Umbilical cord (tissue), 2 donors: ENCODE results near the gene ROR1. TPM values are rescaled to one million over a fixed set of nuclear protein-coding genes. Genes with fewer than 3 reads are reported as not detected.
"Not testable (repeated sequence)": the region's sequence is repeated elsewhere in the genome, so short reads cannot be mapped to it uniquely, and the experiment has no call there.

Experiments used
- DNase-seq: peaks from one replicate; pipeline ENCODE4 v3.0.0-alpha.2; 2015; ENCODE audit warnings: low spot score
- total RNA-seq: library from RNA; depleted of rRNA; stranded (reverse); fragments of >200 nt; gene quantifications from one replicate; pipeline ENCODE4 v1.2.3, GENCODE V29; 2014; ENCODE audit warnings: low replicate concordance; ENCODE audit not compliant: insufficient read depth

Gene ROR1
- total RNA-seq, 1 donor from 2014 or later, result 22.4 TPM

DNA sequence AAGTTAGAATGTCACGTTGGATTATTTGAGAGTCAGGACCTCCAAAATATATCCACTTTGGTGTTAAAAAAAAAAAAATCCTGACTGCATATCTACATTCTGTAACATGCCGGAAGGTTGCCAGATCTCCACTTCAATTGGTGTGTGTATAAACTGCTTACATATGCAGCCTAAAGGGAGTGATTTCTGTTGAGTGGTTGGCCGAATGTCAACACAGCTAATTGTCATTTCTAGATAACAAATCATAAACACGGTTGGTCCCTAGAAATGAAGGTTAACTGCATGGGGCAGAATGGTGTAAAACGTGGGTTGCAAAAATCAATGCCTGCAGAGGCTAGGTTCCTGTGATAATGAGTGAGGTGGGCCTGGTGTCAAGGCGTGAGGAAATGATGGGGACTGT, 15.0 kb upstream of the ROR1 start:
- no peak for DNase-seq

DNA sequence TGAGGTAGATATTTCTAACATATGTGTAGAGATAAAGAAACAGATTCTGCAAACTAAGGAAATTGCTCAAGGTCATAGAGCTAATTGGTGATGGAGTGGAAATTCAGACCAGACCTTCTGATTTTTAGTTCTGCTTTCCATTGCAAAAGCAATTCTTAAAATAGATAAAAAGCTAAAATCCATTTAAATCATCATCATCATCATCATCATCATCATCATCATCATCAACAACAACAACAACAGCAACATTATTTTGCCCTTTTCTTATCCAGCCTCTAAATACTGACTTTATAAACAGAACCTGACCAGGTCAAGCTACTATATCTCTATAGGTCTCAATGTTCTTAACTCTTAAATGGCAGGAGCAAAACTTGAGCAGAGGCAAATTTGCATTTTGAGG, 14.0 kb upstream of the ROR1 start:
- no peak for DNase-seq

DNA sequence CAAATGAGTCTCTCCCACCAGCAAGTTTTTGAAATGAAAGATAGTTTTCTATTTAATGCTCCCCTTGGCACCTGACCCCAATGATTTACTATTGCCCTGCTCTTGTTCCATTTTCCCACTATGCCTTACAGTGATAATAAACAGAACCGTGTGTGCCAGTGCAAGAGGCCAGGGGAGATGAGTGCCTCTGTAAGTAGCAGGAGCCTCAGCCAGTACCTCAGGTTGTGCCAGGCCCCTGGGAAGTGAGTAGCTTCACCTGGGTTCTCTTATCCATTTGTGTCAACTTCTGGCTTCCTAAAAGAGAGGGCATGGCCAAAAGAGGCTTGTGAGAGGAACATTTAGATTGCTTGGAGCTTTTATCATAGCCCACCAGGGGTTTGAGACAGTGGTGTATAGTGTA, 3.4 kb upstream of the ROR1 start:
- DNase-seq, result no peak

DNA sequence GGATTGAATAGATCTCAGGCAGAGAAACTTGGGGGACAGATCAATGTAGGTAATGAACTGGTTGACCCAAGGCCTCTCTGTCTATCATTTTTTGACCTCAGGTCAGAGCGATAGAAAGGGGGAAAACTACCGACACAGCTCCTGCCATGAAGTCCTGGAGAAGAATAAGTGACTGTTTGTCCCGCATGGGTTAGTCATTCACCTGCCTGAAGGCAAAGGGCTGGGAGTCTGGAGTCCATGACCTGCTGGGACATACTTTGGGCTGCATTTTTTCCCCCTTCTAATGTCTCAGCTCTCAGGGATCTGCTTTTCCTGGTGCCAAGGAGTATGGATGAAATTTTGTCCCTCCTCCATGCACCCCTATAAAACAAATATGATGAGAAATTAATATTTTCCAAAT, 1.6 kb upstream of the ROR1 start:
- no peak for DNase-seq

DNA sequence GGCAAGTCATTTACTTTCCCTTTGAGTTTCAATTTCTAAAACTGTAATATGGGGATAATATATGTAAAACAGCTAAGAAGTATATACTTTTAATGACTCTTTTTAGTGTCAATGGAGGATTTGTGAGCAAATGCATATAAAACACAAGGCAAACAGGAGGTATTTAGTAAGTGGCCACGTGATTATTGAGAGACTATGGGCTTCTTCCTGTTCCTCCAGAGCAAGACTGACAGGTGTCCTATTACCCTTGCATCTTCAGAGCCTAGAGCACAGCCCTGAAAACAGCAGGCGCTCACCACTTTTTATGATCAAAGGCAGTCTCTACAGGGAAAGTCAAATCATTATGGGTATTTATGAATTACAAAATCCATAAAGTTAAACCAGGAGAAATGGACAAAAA, 941 bp upstream of the ROR1 start:
- DNase-seq, result no peak

DNA sequence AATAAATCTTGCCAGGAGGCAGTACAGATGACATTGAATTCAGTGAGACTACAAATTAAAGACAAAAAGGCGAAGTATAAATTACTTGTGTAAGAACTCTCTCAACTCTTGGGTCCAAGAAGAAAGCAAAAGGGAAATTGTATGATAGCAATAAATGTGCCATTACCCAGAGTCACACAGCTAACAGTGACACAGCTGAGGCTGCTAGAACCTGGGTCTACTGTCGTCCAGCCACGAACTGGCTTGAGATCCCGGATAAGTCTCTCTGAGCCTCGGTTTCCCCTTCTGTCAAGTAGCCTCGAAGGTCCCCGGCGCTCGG, 362 bp upstream of the ROR1 start:
- no peak for DNase-seq

DNA sequence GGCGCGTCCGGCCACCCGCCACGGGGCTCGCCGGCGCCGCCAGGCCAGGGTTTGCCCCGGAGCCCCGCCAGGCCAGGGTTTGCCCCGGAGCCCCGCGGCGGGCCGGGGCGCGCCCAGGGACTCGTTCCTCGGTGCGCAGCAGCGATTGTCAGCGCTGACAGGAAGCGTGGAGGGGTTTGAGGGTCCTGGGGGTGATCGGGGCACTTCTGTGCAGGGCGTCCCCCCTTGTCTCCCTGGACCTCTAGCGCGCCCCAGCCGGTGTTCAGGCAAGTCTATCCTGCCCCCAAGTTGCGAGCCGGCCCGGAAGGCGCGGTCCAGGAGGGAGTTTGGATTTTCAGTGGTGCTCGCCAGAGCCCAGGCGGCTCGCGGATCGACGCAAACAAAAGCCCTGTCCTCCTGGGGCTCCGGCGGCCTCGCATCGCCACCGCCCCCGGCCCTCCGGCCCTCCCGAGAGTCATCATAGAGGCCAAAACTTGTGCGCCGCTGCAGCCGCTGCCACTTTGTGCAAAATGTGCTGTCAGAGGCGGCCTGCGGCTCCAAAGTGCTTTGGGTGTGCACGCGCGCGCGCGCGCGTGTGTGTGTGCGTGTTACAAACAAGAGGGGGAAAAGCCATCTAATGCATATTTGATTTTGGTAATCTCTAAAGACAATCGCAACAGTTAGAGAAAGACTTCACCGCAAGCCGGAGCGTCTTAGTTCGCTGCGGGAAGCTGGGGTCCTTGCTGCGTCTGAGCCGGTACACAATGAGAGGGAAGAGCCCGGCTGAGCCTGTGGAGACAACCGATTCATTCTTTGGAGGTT, 1.0 kb downstream of the ROR1 start:
- DNase-seq, result peak; percentile 63

DNA sequence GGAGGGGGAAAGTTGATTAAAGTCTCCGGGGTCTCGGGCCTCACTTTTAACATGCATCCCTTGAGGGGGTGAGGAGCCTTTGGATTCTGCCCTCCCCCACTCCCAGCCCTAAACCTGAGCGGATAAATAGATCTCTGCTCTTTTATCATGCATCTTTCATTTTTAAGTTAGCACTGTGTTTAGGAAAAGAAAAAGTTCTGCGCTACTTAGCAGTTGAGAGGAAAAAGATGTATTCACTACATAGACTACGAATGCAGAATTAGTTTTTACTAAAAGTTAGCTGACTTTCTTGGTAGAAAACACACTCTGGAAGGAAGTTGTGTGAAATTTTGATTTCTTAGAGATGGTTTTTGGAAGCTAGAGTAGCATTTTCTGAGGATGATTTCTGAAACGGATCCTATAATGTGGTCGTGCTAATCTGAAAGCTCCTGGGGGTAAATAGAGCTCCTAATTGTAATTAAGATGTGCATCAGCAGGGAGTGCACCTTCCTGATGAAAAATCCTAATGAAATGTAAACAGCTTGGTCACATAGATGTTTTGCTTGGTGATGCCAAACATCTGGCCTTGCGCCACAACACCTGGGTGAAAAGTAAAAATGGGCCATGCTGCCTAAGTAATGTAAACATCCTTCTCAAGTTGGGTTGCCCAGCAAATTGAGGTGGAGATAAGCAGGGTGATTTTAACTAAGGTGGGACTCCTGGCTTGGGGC, 1.8 kb downstream of the ROR1 start:
- DNase-seq, result no peak

DNA sequence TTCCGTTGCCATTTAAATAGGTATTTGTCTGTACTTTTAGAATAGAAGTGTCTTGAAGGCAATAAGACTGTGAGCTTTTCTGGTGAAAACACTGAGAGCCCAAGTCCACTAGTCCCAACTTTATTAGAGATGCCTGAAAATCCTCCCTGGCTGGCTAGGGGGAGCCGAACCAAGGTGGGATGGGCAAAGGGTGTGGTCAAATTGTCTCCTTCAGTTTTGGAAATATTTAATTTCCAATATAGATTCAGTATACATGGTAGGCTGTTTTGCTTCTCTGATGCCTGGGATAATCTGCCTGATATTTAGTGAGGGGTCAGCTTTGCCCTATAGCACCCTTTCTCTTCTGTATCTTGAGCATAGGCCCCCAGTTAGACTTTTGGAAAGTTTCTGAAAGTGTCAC, 3.5 kb downstream of the ROR1 start:
- no peak for DNase-seq

DNA sequence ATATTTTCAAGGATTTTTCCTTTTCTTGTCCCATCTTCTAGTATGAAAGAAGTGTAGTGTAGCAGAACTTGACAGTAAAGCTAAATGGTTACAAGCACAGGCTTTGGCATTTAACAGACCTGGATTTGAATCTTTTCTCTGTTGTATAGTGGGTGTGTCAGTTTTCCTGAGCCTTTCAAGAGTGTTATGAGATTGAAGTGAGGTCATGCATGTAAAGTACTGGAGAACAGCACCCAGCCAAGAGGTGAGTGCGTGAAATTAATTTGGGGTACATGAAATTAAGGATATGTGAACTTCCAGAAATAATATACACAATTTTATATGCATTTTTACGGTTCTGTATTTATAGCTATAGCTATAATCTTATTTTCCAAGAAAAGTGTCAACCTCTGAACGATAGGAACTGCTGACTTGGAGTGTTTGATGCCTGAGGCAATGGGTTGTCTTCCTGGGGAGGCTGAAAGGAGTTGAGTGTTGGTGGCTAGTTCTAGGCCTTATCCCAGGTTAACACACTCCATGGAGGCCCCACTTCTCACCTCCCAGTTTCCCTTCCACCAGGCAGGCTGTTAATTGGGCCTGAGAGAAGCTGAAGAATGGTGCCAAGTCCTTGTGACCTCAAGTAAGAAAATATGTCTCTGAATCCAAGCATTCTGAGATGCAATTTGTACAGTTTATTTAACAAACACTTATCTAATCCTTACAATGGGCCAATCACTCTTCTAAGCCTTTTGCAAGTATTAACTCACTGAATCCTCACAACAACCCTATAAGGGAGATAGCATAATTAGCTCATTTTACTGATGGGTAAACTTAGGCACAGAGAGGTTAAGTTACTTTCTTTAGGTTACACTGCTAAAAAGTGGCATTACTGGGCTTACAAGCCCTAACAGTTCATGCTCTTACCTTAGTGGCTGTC, 4.4 kb downstream of the ROR1 start:
- no peak for DNase-seq

DNA sequence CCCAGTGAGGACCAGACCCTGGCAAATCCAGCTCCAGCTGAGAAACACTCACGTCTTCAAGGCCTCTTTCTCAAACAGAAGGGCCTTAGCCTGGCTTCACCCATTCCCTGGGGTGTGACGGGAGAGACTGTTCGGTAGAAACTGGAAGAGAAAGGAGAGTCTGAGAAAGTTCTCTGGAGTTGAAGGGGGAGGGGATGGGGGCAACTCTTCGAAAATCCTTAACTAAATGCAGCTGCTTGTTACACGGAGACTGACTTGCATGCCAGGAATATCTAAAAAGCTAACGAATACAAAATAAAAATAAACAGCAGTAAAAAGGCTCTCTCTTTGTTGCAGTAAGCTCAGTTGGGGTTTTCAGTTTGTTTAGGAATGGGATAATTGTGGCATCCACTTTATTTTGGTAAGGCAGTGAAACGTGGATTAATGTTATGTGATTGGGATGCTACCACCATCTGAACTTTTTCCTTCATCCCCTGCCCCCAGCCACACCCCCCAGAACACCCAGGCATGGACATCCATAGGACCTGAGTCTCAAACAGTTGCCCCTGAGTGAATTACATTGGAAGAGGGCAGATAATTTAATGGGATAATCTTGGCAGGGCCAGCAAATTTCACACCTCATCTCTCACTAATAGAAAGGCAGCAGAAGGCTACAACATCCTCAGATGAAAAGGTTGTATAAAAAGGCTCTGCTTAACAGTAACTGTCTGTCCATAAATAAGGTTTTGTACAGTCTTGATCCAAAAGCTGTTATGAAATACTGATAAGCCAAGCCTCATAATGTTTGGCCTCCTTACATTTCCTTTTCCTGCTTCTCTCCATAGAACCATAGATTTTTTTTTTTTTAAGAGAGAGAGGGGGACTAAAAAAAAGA, 5.8 kb downstream of the ROR1 start:
- peak; percentile 93 for DNase-seq

DNA sequence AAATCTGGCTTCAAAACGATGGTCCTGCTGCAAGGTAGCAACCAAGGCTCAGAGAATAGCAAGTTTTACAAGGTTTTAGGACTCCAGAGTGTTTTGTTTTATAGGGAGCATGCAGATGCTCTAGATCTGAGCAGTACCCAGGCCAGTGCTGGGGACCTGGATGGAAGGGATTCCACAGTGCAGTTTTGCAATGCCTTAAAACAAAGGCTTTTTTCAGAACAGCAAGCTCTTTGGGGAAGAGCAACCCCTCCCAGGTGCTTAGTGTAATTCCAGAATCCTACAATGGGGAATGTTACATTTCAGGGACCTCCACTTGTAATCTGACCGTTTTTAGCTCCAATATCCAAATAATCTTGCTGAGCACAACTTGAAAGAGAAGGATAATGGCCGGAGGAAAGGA, 6.7 kb downstream of the ROR1 start:
- DNase-seq, result peak; percentile 62

DNA sequence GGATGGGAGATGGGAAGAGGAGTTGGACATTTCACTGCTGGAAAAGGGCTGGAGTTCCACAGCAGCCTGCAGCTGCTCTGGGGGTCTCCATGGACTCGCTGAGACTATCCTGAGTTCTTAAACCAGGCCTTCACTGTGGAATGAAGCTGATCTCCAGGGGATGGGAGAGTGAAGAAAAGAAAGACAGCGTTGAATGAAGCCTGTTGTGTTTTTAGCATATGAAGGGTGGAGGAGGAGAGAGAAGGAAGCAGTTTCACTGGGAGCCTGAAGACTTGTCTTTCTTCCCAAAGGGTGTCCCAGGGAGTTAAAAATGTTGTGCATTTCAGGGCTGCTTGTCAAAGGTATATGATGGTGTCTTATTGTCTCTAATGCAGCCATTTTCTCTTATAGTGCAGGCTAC, 9.2 kb downstream of the ROR1 start:
- no peak for DNase-seq

DNA sequence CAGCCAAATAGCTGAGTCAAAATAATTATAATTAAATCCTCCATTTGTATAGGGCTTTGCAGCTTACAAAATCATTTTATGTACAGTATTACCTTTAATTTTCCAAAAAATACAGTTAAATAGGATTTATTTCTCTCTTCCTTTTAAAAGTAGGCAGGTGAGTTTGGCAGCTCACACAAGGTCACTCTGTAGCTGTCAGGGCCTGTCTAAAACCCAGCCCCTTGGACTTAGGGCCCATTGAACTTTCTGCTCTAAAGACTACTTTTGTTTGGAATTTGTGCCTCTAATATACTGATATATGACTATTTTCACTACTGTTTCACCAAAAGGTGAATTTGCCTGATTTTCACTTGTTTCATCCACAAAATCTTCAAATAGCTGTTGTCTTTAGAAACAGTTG, 10.3 kb downstream of the ROR1 start:
- DNase-seq, result no peak

DNA sequence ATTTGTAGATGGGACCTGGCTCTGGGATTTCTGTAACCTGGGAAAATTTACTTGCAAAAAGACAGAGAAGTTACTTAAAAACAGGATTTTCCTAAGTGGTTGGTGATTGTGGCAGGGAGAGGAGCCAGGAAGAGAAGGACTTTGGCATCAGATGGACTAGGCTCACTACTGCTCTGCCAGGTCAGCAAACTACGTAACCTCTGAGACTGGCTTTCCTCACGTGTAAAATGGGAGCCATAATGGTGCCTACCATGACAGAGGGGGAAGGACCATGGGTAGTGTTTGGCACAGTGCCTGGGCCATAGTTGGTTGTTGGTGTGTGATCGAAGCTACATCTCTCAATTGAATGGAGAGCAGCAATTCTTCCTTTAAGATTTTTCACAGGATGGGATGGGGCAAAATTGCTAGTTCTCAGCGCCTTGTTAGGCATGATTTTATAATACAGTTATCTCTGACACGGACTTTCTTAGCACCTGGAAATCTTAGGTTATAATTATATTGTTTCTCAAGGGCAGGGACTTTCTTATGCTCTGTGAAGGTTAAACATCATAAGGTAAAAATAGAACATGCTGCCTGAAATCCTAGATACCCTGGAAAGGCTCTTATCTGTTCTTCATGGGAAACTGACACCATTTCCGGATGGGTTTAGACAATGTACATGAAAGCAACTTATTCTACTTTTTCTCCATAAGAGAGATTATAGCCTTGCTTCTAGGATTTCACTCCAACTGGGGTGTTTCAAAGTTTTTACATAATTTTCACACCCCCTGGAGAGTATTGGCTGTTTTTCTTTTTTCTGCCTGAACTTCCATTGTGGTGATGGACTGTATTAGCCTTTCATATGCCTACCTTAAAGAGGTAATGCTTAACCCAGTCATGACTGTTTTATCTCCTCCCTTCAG, 10.9 kb downstream of the ROR1 start:
- no peak for DNase-seq

DNA sequence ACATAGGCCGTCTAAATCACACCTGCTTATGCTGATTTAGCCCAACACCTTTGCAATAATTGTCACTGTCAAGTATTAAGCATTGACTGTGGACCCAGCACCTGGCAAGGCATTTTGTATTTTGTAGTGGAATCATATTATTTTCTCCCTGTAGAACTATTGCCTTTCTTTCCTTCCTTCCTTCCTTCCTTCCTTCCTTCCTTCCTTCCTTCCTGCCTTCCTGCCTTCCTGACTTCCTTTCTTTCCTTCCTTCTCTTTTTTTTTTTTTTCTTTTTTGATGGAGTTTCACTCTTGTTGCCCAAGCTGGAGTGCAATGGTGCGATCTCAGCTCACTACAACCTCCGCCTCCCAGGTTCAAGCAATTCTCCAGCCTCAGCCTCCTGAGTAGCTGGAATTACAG, 13.5 kb downstream of the ROR1 start:
- DNase-seq, result not testable (repeated sequence)

DNA sequence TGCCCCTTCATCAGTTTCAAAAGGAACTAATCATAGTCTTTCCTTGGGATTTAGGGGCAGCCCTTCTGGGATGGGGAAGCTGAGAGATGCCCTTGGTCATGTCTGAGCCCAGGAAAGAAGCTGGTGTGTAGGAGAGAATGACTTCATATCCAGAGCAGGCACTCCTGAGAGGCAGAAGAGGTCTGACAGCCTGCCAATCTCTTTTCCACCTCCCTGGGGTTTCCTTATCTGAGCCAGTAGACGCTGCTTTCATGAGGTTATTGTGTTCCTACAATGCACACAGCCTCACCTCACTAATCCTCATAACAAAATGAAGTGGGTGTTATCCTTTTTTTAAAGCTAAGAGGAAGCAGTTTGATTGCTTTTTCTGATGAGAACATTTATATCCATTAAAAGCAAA, 14.1 kb downstream of the ROR1 start:
- DNase-seq, result no peak

DNA sequence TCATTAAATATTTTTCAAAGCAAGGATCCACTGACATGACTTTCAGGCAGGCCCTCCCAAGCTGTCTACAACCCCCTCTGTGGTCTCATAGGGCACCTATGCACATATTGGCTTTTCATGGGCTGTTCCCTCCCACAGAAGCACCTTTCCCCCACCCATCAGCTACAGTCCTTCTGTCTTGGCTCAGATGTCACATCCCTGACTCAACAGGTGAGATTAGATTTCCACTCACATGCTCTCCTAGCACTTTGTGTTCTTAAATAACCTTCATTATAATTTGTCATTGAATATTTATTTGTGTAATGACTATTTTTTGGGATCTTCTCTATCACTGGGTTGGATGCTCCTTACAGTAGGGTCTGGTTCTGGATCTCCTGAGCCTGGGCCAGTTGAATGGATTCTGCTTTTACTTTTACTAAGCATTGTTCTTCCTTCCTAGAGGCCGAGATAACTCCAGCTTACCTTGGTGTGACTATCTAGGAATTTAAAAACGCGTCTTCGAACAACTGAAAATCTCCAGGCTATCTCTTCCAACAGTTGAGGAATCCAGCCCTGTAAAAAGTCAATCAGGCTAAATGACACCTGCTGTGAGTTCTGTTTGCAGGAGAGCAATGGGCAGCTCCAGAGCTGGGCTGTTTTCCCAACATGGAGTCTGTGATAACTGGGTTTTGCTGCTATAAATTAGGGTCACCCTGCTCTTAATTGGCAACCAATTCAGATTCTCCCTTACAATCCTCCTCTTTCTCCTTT, 16.2 kb downstream of the ROR1 start:
- no peak for DNase-seq

DNA sequence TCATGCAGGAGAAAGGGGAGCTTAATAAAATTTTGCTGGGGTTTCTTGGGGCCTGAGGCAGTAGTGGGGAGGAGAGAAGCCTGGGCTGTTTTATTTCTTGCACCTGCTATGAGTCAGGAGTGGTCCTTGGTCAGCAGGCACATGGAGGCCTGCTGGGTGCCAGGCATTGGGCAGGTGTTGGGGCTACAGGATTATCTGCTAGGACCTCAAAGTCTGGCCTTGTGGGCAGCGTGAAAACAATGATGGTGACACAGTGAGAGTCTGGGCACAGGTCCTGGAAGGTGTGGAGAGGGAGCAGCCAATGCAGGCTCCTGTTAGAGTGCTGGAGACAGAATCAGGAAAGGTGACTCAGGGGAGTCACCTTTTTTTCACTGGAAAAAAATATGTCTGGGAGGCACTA, 17.2 kb downstream of the ROR1 start:
- DNase-seq, result no peak

DNA sequence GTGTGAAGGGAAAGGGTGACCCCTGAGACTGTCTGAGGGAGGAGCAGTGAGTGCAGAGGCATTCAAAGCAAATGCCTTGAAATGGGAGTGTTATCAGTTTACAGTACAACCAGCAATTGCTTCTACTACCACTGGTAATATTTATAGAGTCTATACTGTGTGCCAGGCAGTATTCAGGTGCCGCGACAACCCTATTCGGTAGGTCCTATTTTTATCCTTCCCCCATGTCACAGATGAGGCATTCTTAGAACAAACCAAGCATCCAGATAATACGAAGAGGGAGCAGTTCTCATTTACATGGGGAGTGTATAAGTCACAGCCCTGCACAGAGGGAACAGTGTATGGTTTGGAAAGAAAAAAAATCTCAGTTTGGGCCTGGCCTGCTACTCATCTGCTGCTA, 18.3 kb downstream of the ROR1 start:
- DNase-seq, result no peak
